Measurements from ENCODE around the gene DPYSL4. TPM values are rescaled to one million over a fixed set of nuclear protein-coding genes. Genes with fewer than 3 reads are reported as not detected.

Gene DPYSL4
- total RNA-seq, 1 experiment from 2014 or later = 26.3 TPM

- Histone ChIP-seq H2BK20ac (ENCODE audit: low read depth, low read length, poor library complexity, severe bottlenecking) (no peak overlapping the region), H3K56ac (ENCODE audit: insufficient read length, low read depth, low read length) (no peak overlapping the region), H2AK5ac (ENCODE audit: insufficient read length, low read length) (no peak overlapping the region), H3T11ph (ENCODE audit: low read length) (no peak overlapping the region), H2BK120ac (ENCODE audit: low read depth, low read length, poor library complexity, severe bottlenecking) (no peak overlapping the region), H3K27ac (ENCODE audit: insufficient read length, low read depth, low read length) (no peak overlapping the region), H3K27me3 (ENCODE audit: insufficient read depth, low read length) (no peaks in the 10 kb centered on the region), H3K9ac (ENCODE audit: extremely low read depth, insufficient read length, low read length) (no peak overlapping the region), H3K23ac (ENCODE audit: insufficient read length, low read depth, low read length) (no peak overlapping the region), H3K9me3 (ENCODE audit: control insufficient read depth, low read depth, low read length) (no peaks in the 10 kb centered on the region), H3K4ac (ENCODE audit: low read depth, low read length) (no peak overlapping the region), H4K8ac (replicated peaks; ENCODE audit: insufficient read length, low read depth, low read length) (no peak overlapping the region), H3K79me1 (ENCODE audit: insufficient read depth, low read depth, low read length, poor library complexity, severe bottlenecking) (no peaks in the 10 kb centered on the region), H4K5ac (ENCODE audit: insufficient read length, low read depth, low read length) (no peak overlapping the region), H2BK15ac (ENCODE audit: low read depth, low read length) (no peak overlapping the region), H3K18ac (ENCODE audit: insufficient read length, low read depth, low read length) (no peak overlapping the region), H4K20me1 (ENCODE audit: control insufficient read depth, insufficient read depth, insufficient read length) (no peaks in the 10 kb centered on the region), H2BK12ac (ENCODE audit: insufficient read length, low read depth, low read length) (no peak overlapping the region), H3K14ac (ENCODE audit: insufficient read depth, low read length) (no peak overlapping the region), H2AFZ (ENCODE audit: low read length) (no peak overlapping the region), H3K4me2 (ENCODE audit: insufficient read depth, insufficient read length, low read length) (no peak overlapping the region), H3K23me2 (ENCODE audit: insufficient read length, low read depth, low read length, poor library complexity, severe bottlenecking) (peaks cover 4% of the 10 kb centered on the region), H3K79me2 (ENCODE audit: insufficient read depth, low read length) (no peaks in the 10 kb centered on the region), H3K4me1 (ENCODE audit: insufficient read depth, low read length) (no peaks in the 10 kb centered on the region), H2BK5ac (ENCODE audit: insufficient read length, low read length) (no peak overlapping the region), H4K91ac (ENCODE audit: insufficient read length, low read depth, low read length) (no peak overlapping the region)
- Mint-ChIP-seq H3K36me3 (ENCODE audit: insufficient read depth in 1 of 3, low read depth in 3 of 3) (no peaks in the 10 kb centered on the region), H3K27ac (no peak overlapping the region), H3K9me3 (no peaks in the 10 kb centered on the region), H3K4me1 (peaks cover 8 to 20% of the 10 kb centered on the region in 2 experiments), H3K27me3 (ENCODE audit: low read depth) (peaks cover 4% of the 10 kb centered on the region), H3K4me3 (no peak overlapping the region)
- WGBS (ENCODE audit: extremely low coverage, insufficient read length, low lambda C conversion rate) = no CpG with 5 or more reads among the region's 6 CpGs
- TF ChIP-seq, protein P1, sequence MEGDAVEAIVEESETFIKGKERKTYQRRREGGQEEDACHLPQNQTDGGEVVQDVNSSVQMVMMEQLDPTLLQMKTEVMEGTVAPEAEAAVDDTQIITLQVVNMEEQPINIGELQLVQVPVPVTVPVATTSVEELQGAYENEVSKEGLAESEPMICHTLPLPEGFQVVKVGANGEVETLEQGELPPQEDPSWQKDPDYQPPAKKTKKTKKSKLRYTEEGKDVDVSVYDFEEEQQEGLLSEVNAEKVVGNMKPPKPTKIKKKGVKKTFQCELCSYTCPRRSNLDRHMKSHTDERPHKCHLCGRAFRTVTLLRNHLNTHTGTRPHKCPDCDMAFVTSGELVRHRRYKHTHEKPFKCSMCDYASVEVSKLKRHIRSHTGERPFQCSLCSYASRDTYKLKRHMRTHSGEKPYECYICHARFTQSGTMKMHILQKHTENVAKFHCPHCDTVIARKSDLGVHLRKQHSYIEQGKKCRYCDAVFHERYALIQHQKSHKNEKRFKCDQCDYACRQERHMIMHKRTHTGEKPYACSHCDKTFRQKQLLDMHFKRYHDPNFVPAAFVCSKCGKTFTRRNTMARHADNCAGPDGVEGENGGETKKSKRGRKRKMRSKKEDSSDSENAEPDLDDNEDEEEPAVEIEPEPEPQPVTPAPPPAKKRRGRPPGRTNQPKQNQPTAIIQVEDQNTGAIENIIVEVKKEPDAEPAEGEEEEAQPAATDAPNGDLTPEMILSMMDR (conservative IDR thresholded peaks at IDR 0.05) = no peak
- DNase-seq = no peak
Observed at GRCh38 chr10:132251928-132252327, 65.2 kb downstream of the DPYSL4 start.

Measured in H9 (cell line).